ENCODE measurements around the gene TTLL11.

Gene TTLL11

GRCh38 chr9:121972501-121972981, 120.6 kb downstream of the TTLL11 start:
- no peak for DNase-seq (ENCODE audit: low read depth)

- no peak for DNase-seq (ENCODE audit: low read depth)
These were observed 125.1 kb downstream of the TTLL11 start for GRCh38 chr9:121968056-121968455.

GRCh38 chr9:121966706-121967105, 126.4 kb downstream of the TTLL11 start:
- no peak for DNase-seq (ENCODE audit: low read depth)

GRCh38 chr9:121963528-121963995, 129.5 kb downstream of the TTLL11 start:
- no peak for DNase-seq (ENCODE audit: low read depth)

GRCh38 chr9:121962421-121962820, 130.7 kb downstream of the TTLL11 start:
- no peak for DNase-seq (ENCODE audit: low read depth)

GRCh38 chr9:121960665-121961064, 132.4 kb downstream of the TTLL11 start:
- no peak for DNase-seq (ENCODE audit: low read depth)

- no peak for DNase-seq (ENCODE audit: low read depth)
These were observed 134.6 kb downstream of the TTLL11 start for GRCh38 chr9:121958530-121958929.

GRCh38 chr9:121956808-121957207, 136.3 kb downstream of the TTLL11 start:
- DNase-seq (ENCODE audit: low read depth) = no peak

- DNase-seq (ENCODE audit: low read depth) = no peak
These were observed 137.5 kb downstream of the TTLL11 start for GRCh38 chr9:121955649-121956048.

- no peak for DNase-seq (ENCODE audit: low read depth)
These were observed 138.5 kb downstream of the TTLL11 start for GRCh38 chr9:121954477-121955140.

- no peak for DNase-seq (ENCODE audit: low read depth)
These were observed 140.5 kb downstream of the TTLL11 start for GRCh38 chr9:121952611-121953010.

- no peak for DNase-seq (ENCODE audit: low read depth)
These were observed 142.2 kb downstream of the TTLL11 start for GRCh38 chr9:121950866-121951265.

GRCh38 chr9:121950441-121950840, 142.7 kb downstream of the TTLL11 start:
- no peak for DNase-seq (ENCODE audit: low read depth)

- no peak for DNase-seq (ENCODE audit: low read depth)
These were observed 143.3 kb downstream of the TTLL11 start for GRCh38 chr9:121949766-121950165.

- no peak for DNase-seq (ENCODE audit: low read depth)
These were observed 143.7 kb downstream of the TTLL11 start for GRCh38 chr9:121949364-121949763.

- DNase-seq (ENCODE audit: low read depth) = no peak
These were observed 145.3 kb downstream of the TTLL11 start for GRCh38 chr9:121947775-121948174.

GRCh38 chr9:121946465-121946864, 146.6 kb downstream of the TTLL11 start:
- DNase-seq (ENCODE audit: low read depth) = no peak

GRCh38 chr9:121945849-121946248, 147.3 kb downstream of the TTLL11 start:
- no peak for DNase-seq (ENCODE audit: low read depth)

GRCh38 chr9:121945281-121945680, 147.8 kb downstream of the TTLL11 start:
- no peak for DNase-seq (ENCODE audit: low read depth)

GRCh38 chr9:121944711-121945191, 148.4 kb downstream of the TTLL11 start:
- DNase-seq (ENCODE audit: low read depth) = no peak

GRCh38 chr9:121943463-121943862, 149.6 kb downstream of the TTLL11 start:
- DNase-seq (ENCODE audit: low read depth) = no peak

GRCh38 chr9:121942866-121943382, 150.2 kb downstream of the TTLL11 start:
- no peak for DNase-seq (ENCODE audit: low read depth)

GRCh38 chr9:121942313-121942712, 150.8 kb downstream of the TTLL11 start:
- DNase-seq (ENCODE audit: low read depth) = no peak

- no peak for DNase-seq (ENCODE audit: low read depth)
These were observed 153.5 kb downstream of the TTLL11 start for GRCh38 chr9:121939643-121940042.

Measured in activated T-cell treated with anti-CD3 and anti-CD28 coated beads for 1 hour (primary cell).